IPS-18a (cell line): ENCODE measurements around the gene DNAJC22.

Source experiments
- H3K27ac ChIP-seq: one replicate; pipeline ENCODE4 v1.5.1; 2013; ENCODE audit warnings: low read length
- H3K27me3 ChIP-seq: one replicate; pipeline ENCODE4 v1.6.1; 2013; ENCODE audit warnings: mild to moderate bottlenecking, low read length; ENCODE audit not compliant: control insufficient read depth, insufficient read depth
- H3K36me3 ChIP-seq: one replicate; pipeline ENCODE4 v1.6.1; 2013; ENCODE audit warnings: low read depth, low read length; ENCODE audit not compliant: control insufficient read depth
- H3K4me1 ChIP-seq: one replicate; pipeline ENCODE4 v1.6.1; 2013; ENCODE audit warnings: low read depth, low read length; ENCODE audit not compliant: control insufficient read depth
- H3K4me3 ChIP-seq: one replicate; pipeline ENCODE4 v1.5.1; 2013; ENCODE audit warnings: low read length
- H3K9ac ChIP-seq: one replicate; pipeline ENCODE4 v1.6.1; 2013; ENCODE audit warnings: mild to moderate bottlenecking, low read length, moderate library complexity
- H3K9me3 ChIP-seq: one replicate; pipeline ENCODE4 v1.6.1; 2013; ENCODE audit warnings: low read depth, low read length; ENCODE audit not compliant: control insufficient read depth

DNAJC22 gene

DNA sequence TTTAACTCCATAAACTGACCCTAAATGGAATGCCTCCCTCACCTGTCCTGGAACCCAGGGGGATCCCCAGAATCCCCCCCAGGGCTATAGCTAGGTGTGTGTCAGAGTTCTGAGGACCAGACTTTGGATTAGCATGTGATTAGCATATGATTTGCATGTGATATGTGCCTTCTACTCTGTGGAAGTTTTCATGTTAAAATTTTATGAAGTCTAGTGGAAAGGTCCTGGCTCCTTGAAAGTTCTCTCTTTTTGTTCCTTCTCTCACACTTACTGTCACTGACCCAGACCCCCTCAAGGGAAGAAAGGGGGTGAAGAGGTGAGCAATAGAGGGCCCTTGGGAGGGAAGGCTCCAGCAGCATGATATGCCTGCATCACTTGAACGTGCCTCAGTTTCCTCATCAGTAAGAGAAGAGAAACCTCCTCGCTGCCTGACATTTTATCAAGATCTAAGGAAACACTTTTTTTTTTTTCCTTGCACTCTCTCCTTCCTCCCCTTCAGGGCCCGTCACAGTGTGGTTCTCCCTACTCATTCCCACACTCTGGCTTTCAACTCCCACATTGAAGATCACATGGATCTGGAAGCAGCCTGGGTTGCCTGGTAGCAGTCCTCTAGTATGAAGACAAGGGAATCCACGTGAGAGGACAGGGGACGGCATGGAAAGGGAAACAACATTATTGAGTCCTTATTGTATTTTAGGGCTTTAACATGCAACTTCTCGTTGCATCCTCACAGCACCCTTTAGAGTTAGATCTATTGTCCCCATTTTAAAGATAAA is 6.4 kb upstream of the DNAJC22 start:
- no peak overlapping the region for H3K4me3 ChIP-seq
- no peaks in the 10 kb centered on the region for H3K9me3 ChIP-seq
- H3K27ac ChIP-seq = no peak overlapping the region
- H3K4me1 ChIP-seq = peaks cover 38% of the 10 kb centered on the region
- H3K9ac ChIP-seq = no peak overlapping the region
- no peaks in the 10 kb centered on the region for H3K36me3 ChIP-seq
- H3K27me3 ChIP-seq = peaks cover 100% of the 10 kb centered on the region

DNA sequence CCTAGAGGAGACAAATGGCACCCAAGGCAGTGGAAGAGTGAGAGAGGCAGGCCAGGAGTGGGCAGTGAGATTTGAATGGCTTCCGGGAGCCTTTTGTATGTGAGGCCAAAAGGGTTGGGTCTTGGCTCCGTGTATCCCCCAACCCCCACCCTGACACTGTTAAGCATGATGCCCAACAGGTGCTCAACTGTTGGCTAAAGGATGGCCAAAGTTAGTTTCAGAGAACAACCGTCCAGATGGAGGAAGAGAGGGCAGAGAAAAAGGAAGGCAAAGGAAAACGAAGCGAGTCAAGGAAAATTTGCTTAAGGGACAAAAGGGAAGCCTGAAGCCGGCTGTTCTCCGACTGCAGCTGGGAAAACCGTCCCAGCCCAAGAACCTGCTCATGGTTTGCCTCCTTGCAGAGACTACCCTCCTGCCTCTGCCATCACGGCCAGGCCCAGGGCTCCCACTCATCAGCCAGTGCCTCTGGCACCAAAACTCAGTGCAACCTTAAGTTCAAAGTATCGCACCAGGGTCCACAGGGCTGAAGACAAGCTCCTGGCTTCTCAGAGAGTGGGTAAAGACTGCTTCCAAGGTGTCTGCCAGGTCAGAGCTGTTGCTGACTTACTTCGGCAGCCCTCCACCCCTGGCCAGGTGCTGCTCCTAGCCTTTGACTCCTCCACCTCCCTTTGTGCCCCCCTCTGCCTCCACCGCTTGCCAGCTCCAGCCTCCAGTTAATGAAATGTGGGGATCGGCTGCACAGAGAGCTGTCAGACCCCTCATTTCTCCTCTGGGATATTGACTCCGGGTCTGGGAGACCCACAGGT is 5.5 kb upstream of the DNAJC22 start:
- Histone ChIP-seq H3K36me3 (no peaks in the 10 kb centered on the region), H3K9ac (no peak overlapping the region), H3K9me3 (no peaks in the 10 kb centered on the region), H3K4me3 (peak overlapping the region; percentile 61), H3K4me1 (peaks cover 43% of the 10 kb centered on the region), H3K27ac (no peak overlapping the region), H3K27me3 (peaks cover 100% of the 10 kb centered on the region)

DNA sequence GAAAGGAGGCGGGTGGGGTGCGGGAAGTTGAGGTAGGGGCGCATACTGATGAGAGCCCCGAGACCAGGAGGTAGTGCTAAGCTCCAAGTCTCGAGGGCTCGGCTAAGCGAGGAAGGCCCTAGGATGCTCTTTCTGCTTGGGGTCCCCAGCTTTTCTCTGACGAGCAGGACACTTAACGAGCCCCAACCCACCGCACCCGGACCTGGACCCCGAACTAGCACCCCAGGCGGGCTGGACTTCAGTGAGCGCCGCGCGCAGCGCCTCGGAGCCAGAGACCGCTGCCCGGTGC is 5.0 kb upstream of the DNAJC22 start:
- Histone ChIP-seq H3K9ac (no peak overlapping the region), H3K4me3 (peak overlapping the region; percentile 61), H3K27me3 (peaks cover 100% of the 10 kb centered on the region), H3K9me3 (no peaks in the 10 kb centered on the region), H3K27ac (no peak overlapping the region), H3K4me1 (peaks cover 43% of the 10 kb centered on the region), H3K36me3 (no peaks in the 10 kb centered on the region)

DNA sequence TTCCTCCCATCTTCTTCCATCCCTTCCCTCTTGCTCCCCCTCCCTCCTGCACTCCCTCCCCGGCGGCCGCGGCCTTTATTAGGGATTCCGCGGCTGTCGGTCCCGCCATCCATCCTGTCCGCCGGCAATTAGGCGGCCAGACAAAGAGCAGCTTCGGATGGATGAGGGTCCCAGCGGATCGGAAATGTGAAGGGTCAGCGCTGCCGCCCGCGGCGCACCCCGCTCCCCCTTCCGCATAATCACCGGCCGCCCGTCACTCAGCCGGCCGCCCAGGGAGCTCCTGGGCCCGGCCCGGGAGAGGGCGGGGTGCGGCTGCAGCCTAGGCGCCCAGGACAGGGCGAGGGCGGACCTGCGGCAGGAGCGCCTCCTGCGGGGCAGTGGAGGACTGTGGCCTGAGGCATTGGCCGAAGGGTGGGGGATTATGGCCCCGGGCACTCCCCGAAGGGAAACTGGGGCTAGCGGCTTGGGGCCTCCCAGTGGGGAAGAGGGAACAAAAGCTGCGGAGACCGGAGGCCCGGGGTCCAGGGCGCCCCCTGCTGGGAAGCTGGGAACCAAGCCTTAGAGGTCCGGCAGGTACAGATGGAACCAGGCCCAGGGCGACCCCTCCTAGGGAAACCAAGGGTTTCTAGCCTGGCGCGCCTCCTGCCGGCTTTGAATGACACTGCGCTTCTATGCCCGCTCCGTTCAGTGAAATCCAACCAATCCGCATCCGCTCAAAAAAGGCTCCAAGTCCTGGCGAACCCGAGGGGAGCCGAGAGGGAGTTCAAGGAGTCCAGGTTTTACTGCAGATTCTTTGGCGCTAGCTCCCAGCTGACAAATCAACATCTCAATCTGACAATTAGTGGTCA is 4.4 kb upstream of the DNAJC22 start:
- Histone ChIP-seq H3K27ac (no peak overlapping the region), H3K9me3 (no peaks in the 10 kb centered on the region), H3K4me3 (peak overlapping the region; percentile 61), H3K27me3 (peaks cover 100% of the 10 kb centered on the region), H3K36me3 (no peaks in the 10 kb centered on the region), H3K4me1 (peaks cover 43% of the 10 kb centered on the region), H3K9ac (no peak overlapping the region)

DNA sequence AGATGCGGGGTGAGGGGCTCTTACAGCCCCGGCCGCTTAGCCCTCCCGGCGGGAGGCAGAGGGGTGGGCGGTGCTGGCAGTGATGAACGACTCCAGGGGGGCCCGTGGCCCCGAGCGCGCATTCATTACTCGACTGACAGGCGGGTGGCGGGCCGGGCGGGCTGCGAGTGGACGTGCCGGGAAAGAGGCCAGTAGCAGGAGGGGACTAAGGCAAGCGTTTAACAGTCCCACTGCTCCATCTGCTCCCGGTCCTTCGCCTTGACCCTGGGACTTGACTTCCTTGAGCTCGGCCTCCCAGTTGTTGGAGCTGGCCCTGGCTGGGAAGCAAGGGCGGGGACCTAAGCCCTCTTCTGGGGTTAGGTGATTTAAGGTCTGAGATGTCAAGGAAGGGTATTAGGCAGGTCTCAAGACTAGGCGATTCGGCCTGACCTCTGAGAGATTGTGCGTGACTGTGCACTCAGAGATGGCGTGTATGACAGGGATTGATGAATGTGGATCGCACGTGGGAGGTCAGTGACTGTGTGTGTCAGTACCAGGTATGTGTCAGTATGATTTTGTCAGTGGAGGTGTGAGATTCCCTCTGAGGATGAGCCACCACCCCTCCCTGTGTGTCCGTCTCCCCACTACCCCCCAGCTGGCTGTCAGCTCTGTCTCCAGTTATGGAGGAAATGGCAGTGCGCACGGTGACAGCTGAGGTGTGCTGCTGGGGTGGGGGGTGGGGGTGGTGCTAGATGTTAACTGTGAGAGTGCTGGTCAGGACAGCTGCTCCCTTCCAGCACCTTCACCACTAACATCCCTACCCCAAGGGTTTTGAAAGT is 3.6 kb upstream of the DNAJC22 start:
- Histone ChIP-seq H3K9ac (no peak overlapping the region), H3K4me3 (peak overlapping the region; percentile 61), H3K27ac (no peak overlapping the region), H3K27me3 (peaks cover 100% of the 10 kb centered on the region), H3K9me3 (no peaks in the 10 kb centered on the region), H3K36me3 (no peaks in the 10 kb centered on the region), H3K4me1 (peaks cover 37% of the 10 kb centered on the region)

DNA sequence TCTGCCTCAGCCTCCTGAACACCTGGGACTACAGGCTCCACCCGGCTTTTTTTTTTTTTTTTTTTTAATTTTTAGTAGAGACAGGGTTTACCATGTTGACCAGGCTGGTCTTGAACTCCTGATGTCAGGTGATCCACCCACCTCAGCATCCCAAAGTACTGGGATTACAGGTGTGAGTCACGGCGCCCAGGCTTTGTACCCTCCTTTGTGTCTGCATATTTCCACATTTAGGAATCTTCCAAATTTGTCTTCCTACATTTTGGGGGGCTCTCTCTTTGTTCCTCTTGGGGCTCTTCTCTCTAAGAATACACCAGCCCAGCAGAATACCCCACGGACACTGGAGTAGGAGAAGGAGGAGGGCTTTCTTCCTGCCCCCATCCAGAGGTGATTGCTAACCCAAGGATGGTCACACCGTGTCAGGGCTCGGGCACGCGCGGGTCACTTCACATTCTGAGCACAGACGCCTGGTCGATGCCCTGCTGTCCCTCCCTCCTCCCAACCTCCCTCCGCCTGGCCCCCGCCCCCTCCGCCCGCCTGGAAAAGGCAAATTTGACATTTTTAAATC is 2.1 kb upstream of the DNAJC22 start:
- no peak overlapping the region for H3K27ac ChIP-seq
- peaks cover 25% of the 10 kb centered on the region for H3K4me1 ChIP-seq
- H3K36me3 ChIP-seq = no peaks in the 10 kb centered on the region
- no peak overlapping the region for H3K9ac ChIP-seq
- no peaks in the 10 kb centered on the region for H3K9me3 ChIP-seq
- peak overlapping the region; percentile 24 for H3K4me3 ChIP-seq
- H3K27me3 ChIP-seq = peaks cover 100% of the 10 kb centered on the region

DNA sequence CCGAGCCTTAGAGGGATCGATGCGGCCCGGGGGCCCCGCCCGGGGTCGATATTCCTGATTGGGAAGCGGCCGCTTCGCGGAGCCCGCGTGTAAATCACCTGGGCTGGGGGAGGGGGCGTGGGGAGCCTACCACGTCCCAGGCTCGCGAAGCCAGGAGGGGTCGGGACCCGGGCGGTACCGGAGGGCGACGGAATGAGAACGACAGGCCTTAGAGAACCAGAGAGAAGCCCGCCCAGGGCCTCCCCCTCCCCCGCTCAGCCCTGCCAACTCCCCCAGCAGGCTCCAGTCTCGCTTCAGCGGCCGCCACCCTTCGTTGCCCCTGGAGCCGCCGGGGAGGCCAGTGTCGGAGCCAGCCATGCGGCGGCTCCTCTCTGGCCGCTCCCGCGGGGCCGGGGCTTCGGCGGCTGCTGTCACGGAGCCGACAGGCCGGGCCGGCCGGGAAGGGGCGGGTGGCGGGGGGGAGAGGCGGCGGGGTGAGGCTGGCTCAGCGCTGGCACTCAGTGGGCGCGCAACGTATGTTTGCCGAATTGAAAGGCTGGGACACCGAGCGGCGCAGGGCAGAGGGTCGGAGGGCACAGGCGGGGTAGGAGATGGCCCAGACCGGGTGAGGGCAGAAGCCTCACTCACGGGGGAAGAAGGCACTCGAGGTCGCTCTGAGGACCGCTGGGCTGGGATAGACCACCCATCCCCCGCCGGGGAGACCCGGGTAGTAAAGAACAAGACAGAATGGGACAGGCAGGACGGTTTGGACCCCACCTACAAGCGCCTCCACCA is 1.4 kb upstream of the DNAJC22 start:
- H3K4me3 ChIP-seq = peak overlapping the region; percentile 57
- no peak overlapping the region for H3K9ac ChIP-seq
- peaks cover 99% of the 10 kb centered on the region for H3K27me3 ChIP-seq

DNA sequence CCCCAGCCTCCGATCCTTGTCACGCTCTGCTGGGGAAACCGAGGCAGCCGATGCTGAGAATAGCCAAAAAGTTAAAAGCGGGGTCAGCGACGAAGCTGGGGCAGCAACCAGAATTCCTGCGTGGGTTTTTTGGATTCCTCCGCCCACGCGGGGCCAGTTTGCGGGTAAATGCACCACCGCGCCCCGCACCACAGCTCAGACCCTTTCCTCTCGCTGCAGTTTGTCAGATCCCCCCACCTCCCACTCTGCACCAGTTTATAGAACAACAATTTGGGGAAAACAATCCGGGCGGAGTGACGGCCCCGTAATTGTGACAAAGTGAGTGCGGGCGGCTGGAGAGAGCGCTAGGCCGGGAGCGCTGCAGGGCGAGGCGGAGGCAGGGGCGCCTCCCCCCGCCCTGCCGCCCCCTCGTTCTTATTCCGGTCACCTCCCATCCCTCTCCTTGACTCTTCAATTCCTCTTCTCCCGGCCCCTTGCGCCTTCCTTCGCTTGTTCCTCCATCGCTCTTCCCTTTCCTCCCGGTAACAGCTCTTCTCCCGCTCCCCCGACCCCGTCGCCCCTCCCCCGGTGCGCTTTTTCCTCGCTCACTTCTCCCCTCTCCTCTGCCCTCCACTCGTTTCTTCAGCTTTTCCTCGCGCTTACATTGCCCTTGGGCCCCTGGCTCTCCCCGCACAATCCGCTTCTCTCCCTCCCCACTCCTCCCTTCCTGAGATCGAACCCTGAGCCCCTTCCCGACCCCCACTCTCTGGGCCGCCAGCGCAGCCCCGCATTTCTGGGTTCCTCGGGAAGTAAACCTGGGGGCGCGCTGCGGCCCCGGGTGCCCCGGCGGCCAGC is 646 bp upstream of the DNAJC22 start:
- Histone ChIP-seq H3K9ac (no peak overlapping the region), H3K4me1 (peaks cover 17% of the 10 kb centered on the region), H3K4me3 (peak overlapping the region; percentile 57), H3K27ac (no peak overlapping the region), H3K27me3 (peaks cover 91% of the 10 kb centered on the region), H3K36me3 (no peaks in the 10 kb centered on the region), H3K9me3 (no peaks in the 10 kb centered on the region)

More for the DNA sequence above, 1.4 kb upstream of the DNAJC22 start:
- no peaks in the 10 kb centered on the region for H3K36me3 ChIP-seq
- no peak overlapping the region for H3K27ac ChIP-seq
- H3K9me3 ChIP-seq = no peaks in the 10 kb centered on the region
- peaks cover 22% of the 10 kb centered on the region for H3K4me1 ChIP-seq

DNA sequence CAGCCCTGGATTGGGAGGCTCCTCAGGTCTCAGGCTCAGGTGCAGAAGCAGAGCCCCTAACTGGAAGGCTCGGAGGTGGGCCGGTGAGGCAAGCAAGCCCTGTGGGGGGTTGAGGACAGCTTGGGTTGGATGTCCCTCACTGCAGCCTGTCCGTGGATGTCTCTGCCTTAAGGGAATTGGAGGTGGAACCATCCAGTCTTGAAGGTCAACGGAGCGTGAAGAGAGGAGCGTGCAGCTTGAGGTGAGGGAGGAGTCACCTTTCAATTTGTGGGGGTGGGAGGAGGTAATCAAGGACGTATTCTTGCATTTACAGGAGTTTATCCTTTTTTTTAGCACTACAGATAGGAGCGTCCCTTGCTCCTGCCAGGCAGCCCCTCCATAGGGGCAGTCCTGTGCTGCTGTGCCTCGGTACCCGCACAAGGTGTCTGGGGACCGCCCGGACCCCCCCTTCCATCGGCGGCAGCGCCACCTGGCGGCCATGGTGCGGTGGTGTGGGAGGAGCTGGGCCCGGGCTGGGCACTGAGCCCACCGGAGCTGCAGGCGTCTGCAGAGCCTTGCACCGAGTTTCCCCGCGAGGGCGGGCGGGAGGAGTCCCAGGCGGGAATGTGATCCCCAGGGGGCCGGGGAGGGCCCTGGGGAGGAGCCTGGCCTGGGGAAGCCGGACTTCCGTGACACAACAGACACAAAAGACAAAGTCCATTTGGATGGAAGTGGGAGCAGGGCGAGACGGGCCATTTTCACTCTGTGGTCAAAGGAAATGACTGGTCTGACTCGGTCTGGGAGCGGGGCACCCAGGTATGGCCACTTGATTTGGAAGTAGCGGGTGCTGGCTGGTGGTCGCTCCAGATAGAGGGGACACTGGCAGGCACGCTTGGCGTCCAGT is 864 bp downstream of the DNAJC22 start:
- Histone ChIP-seq H3K36me3 (no peaks in the 10 kb centered on the region), H3K4me3 (peak overlapping the region; percentile 57), H3K27me3 (peaks cover 76% of the 10 kb centered on the region), H3K4me1 (peaks cover 12% of the 10 kb centered on the region), H3K27ac (no peak overlapping the region), H3K9me3 (no peaks in the 10 kb centered on the region), H3K9ac (no peak overlapping the region)
